Cardiac fibroblast (primary cell): ENCODE results near the gene STYXL1.

Source experiments
- DNase-seq, 2 donors: peaks; one replicate each; pipeline versions ENCODE4 v3.0.0 to v3.0.0-alpha.2; 2010; ENCODE audit warnings: low read depth in 2 of 2
- H3K4me3 ChIP-seq, 2 donors: replicated peaks in 1 of 2; 1 replicate in 1 of 2; 2 replicates in 1 of 2; pipeline ENCODE4 v1.5.1; 2011; ENCODE audit warnings: low read depth in 2 of 2, low read length in 2 of 2, mild to moderate bottlenecking in 2 of 2, moderate library complexity in 1 of 2
- CTCF ChIP-seq: IDR thresholded peaks from one replicate; pipeline ENCODE4 v1.5.1; 2011; ENCODE audit warnings: low read depth, mild to moderate bottlenecking, low read length, inconsistent platforms

The STYXL1 gene

GRCh38 chr7:75953431-75953830 lies 94.4 kb downstream of the STYXL1 start:
- H3K4me3 ChIP-seq, result no peak overlapping the region
- no peak for TF ChIP-seq CTCF
- no peak for DNase-seq

- peak; percentile 83 to 84 for DNase-seq
Observed at GRCh38 chr7:75951506-75951905, 96.3 kb downstream of the STYXL1 start.

GRCh38 chr7:75950111-75950681 lies 97.6 kb downstream of the STYXL1 start:
- no peak for TF ChIP-seq CTCF
- no peak overlapping the region for H3K4me3 ChIP-seq
- DNase-seq, result peak; percentile 27 to 30

More at GRCh38 chr7:75951506-75951905, 96.3 kb downstream of the STYXL1 start:
- TF ChIP-seq CTCF, result no peak
- H3K4me3 ChIP-seq, result no peak overlapping the region

- TF ChIP-seq CTCF, result no peak
- H3K4me3 ChIP-seq, result no peak overlapping the region
- DNase-seq, result no peak
Observed at GRCh38 chr7:75948179-75948578, 99.6 kb downstream of the STYXL1 start.
